GM21423 (cell line): ENCODE results near the gene ASXL2.
A peak's percentile ranks its signal among the peaks of the same experiment; 100 is the strongest.
"Not testable (repeated sequence)": the region's sequence is repeated elsewhere in the genome, so short reads cannot be mapped to it uniquely, and the experiment has no call there.

Experiments used
- ATAC-seq: cut with Tn5 transposase; IDR thresholded peaks from one replicate; pipeline ENCODE4 v1.9.1; 2021; ENCODE audit warnings: mild to moderate bottlenecking, moderate library complexity; ENCODE audit not compliant: unreplicated experiment

The ASXL2 gene

DNA sequence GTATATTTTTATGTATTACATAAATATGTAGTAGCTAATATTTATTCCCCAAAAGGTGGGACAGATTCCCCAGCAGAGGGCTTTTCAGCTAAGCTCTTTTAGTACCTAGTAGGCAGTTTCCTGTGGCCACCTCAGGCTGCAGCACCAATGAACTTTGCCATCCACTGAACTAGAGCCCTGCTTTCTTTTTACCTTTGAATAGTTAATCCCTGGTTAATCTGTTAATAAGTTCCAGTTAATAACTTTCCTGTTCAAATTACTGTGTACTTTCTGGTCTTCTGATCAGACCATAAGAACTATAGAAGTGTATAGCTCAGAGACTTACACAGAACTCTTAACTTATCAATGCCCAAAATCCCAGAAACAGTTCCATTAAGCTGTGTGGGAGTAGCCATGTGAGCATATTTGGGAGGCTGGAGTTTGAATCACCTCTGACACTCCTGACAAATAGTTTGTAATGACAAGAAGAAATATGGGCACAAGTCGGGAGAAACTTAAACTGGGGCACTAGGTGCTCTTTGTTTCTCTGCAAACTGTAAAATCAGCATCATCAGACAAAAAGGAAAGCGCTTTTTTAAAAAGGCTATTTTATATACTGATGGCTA, 40.0 kb downstream of the ASXL2 start:
- no peak for ATAC-seq

DNA sequence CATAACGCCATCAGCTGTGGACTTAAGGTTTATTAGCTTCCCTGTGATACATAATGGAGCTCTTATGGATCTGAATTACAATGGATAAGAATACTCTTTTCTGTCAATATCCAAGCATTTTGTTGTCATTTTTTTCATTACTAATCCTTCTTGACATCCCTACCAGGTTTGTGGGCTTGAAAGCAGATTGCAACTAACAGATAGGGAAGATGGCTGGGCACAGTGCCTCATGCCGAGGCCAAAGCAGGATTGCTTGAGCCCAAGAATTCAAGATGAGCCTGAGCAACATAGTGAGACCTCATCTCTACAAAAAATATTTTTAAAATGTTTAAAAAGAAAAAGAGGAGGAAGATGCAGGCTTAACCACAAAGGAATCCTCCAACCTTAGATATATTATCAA, 42.4 kb downstream of the ASXL2 start:
- ATAC-seq: no peak

DNA sequence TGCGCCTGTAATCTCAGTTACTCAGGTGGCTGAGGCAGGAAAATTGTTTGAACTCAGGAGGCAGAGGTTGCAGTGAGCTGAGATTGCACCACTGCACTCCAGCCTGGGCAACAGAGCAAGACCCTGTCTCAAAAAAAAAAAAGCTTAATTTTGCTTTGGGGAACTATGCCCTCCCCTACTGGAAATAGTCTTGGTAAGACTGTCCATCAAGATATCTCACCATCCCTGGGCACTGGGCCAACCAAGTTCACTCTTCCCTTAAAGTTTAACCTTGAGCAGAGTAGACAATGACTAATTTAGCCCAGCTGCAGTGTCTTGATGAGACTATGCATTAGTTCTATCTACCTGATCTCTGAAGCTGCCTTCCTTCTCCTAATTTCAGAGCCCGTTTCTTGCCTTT, 44.7 kb downstream of the ASXL2 start:
- ATAC-seq: no peak

DNA sequence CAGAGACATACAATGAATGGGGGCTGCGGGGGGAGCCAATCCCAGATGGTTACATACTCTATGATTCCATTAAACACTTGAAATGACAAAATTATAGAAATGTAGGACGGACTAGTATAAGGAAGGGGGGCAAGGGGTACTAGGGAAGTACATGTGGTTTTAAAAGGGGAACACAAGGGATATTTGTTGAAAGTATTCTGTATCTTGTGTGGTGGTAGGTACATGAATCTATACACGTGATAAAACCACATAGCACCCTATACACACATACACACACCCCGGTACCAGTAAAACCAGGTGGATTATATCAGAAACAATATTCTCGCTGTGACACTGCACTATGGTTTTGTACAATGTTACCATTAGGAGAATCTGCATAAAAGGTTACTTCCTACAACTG, 45.4 kb downstream of the ASXL2 start:
- ATAC-seq: no peak

DNA sequence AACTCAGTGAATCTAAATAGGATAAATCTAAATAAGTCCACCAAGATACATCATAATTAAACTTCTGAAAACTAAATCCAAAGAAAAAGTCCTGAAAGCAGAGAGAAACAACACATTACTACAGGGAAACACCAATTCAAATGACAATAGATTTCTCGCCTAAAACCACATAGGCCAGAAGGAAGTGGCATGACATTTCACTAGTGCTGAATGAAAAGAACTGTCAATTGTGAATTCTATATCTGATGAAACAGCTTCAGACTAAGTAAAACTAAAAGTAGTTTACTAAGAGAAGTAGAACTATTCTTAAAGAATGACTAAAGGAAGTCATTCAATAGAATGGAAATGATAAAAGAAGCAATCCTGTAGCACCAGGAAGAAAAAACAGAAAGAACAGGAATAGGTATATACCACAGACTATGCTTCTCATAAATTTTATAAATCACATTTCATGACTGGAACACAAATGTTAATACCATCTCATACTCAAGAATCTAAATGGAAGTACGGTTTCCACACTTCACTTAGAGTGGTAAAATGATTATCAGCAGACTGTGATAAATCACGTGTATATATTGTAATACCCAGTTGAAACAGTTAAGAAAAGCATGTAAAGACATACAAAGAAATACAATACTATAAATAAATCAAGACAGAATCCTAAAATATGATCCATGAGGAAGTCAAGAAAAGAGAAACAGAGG, 46.4 kb downstream of the ASXL2 start:
- ATAC-seq: no peak

DNA sequence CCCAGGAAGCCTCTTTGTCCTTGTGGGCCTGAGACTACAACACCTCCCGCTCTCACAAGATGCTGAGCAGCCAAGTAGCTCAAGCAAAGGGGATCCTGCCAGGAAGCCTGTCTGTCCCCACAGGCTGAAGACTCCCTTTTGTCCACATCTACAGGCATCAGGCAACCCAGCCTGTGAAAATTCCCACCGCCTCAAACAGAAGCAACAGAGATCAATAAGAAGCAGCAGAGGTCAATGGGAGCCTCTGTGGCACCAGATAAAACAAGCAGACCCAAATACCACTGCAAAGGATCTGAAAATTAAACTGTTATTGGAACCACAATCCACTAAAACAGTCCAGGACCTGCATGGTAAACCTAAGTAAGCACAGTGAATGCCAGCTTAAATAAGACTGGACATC, 48.5 kb downstream of the ASXL2 start:
- no peak for ATAC-seq

DNA sequence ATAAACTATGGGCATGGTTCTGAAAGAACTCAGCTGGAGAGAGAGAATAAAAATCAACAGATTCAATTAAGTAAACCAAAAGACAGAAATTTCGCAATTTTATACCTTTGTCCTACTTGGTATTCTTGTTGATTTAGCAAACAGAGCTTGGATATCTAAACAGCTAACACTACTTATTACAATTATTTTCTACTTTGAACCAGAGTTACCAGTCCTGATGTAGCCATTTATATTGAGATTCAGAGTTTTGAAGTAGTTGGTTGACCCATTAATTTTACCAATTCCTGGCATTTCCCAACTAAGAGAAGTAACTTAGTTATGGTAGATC, 48.9 kb downstream of the ASXL2 start:
- ATAC-seq: no peak

DNA sequence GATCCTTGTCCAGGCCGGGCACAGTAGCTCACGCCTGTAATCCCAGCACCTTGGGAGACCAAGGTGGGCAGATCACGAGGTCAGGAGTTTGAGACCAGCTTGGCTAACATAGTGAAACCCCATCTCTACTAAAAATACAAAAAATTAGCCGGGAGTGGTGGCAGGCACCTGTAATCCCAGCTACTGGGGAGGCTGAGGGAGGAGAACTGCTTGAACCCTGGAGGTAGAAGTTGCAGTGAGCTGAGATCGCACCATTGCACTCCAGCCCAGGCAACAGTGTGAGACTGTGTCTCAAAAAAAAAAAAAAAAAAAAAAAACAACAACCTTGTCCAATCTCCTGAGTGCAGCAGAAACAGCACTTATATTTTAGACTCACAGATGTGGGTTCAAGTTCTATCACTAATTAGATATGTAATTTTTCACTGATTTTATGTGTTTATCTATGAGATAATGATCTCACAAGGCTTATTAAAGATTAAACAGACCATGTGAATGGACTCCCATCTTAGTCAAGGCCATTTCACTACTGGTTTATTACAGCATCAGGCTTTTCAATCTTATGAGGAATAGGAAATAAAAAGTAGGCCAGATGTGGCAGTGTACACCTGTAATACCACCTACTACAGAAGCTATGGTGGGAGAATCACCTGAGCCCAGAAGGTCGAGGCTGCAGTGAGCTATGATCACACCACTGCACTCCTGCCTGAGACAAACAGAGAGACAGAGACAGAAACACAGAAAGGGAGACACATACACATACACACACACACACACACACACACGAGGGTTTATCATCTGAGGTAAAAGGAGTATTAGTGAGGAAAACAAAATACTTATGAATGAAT, 49.5 kb downstream of the ASXL2 start:
- not testable (repeated sequence) for ATAC-seq

DNA sequence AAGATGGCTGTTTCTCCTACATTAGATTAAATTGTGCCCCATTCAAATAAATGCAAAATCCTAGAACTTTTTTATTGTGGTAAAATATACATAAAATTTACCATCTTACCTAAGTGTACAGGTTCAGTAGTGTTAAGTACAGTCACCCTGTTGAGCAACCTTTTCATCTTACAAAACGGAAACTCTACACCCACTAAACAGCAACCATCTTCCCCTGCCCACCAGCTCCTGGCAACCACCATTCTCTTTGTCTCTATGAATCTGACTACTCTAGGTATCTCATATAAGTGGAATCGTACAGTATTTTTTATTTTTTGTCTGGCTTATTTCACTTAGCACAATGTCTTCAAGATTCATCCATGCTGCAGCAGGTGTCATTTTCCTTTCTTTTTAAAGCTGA, 53.0 kb downstream of the ASXL2 start:
- no peak for ATAC-seq

DNA sequence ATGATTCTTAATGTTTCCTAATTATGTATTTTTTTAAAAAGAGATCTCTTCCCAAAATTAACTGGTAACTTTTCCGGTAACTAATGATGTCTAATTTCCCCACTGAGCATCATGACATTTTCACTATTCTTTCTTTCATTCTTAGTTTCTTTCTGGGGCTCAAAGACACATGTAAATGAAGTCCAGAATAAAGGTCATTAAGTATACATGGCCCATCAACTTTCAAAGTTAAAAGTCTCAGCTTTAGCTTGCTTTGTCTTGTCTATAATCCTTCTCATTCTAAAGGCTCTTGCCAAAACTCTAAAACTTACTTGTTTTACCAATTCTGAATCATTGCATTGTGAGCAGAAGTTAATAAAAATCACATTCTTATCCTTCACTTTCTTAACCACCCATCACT, 53.6 kb downstream of the ASXL2 start:
- ATAC-seq: no peak

DNA sequence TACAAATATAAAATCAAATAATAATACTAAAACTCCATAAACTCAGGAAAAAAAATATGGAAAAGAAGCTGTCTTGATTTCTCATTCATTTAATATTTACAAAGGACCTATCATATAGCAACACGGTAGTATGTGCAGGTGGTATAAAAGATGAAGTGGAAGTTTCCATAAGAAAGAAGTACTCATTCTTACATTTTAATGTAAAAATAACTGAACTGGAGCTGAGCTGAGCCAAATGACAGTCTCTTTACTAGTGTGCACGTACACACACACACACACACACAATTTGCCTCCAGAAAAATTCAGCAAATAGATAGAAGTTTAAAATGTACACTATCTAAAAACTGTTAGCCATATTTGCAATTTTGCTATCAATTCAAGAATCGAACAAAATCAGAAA, 54.1 kb downstream of the ASXL2 start:
- ATAC-seq: no peak

DNA sequence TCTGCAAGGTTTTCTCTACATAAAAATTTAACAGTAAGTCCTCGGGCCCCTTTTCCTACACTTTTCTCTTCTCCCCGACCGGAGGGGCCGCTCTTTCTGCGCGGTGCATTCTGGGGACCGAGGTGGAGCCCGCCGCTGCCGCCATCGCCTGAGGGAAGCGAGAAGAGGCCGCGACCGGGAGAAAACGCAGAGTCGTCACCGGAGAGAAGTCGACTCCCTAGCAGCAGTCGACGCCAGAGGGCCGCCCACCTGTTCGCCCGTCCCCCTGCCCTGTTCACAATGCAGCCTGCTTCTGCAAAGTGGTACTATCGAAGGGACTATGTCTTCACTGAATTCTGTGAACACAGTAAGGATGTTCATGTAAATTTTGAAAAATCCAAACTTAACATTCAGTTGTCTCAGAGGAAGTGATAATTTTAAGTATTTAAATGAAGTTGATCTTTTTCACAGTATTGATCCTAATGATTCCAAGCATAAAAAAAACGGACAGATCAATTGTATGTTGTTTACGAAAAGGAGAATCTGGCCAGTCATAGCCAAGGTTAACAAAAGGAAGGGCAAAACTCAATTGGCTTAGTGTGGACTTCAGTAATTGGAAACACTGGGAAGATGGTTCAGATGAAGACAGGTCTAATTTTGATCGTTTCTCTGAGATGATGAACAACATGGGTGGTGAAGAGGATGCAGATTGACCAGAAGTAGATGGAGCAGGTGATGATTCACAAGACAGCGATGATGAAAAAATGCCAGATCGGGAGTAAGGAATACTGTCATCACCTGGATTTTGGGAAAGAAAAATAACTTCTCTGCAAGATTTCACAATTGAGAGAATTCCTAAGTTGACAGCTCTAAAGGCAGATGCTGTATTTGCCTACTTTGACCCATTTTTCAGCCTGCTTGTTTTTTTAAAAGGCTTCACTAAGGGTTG, 55.8 kb downstream of the ASXL2 start:
- ATAC-seq: no peak

DNA sequence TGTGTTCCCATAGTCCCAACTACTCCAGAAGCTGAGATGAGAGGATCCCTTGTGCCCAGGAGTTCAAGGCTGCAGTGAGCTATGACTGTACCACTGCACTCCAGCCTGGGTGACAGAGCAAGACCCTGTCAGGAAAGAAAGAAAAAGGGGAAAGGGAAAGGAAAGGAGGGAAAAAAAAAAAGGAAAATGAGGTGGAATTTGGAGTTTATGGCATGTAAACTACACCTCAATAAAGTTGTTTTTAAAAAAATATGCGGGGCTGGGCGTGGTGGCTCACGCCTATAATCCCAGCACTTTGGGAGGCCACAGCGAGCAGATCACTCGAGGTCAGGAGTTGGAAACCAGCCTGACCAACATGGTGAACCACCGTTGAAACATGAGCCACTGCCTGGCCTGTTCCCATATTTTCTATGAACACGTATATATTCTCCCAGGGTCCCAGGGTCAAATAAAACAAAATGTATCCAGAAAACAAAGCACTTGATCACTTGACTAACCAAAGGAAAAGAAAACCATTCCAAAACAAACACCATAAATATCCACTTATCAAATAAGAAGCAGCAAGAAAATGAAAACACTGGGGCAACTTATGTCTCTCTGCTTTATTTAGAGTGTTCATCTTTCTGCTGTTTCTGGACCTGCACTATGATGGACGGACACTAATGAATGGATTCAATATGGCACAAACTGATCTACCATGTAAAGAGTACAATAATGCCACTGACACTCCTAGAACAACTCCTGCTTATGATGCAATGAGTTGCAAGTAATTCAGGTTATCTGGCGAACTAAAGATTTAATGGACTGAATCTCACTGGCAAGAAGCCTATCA, 56.8 kb downstream of the ASXL2 start:
- ATAC-seq: no peak

DNA sequence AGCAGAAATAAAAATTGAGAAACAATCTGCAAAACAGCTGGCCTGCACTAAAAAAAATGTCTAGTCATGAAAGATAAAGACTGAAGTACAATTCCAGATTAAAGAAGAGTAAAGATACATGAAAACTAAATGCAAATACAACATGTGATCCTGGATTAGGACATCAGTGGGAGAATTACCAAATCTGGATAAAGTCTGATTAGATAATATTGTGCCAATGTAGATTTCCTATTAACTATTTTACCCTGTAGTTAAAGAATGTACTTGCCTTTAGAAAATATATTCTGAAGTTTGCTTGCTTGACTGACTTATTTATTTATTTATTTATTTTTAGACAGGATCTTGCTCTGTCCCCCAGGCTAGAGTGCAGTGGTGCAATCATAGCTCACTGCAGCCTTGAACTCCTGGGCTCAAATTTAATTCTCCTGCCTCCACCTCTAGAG, 58.7 kb downstream of the ASXL2 start:
- ATAC-seq: no peak

DNA sequence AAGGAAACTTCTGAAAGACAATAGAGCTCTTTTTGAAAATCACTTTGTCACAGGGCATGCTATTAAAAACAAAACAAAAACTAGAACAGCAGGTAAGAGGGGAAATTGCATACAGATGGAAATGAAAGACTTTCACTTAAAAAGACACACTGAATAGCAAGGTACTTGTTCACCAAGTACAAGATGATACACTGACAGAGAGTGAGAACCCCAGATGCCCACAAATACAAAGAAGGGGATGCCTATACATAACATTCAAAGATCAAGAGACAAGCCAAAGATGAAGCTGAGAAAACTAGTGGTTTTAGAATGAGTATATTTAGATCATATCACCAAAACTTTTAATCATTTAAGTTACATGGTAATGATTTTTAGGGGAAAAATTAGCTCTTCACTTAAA, 60.7 kb downstream of the ASXL2 start:
- ATAC-seq: peak; percentile 66

DNA sequence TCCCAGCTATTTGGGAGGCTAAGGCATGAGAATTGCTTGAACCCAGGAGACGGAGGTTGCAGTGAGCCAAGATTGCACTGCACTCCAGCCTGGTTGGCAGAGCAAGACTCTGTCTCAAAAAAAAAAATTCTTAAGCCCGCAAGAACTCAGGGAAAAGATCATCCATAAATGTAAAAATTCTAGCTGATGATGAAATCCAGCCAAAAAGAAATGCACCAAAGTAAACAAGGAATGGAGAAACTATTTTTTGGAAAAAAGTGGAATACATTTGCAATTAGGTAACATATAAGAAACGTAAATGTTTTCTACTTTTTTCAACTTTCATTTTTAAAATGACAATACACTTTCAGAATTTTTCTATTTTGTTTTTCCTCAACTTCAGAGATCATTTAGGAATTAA, 61.3 kb downstream of the ASXL2 start:
- ATAC-seq: no peak

DNA sequence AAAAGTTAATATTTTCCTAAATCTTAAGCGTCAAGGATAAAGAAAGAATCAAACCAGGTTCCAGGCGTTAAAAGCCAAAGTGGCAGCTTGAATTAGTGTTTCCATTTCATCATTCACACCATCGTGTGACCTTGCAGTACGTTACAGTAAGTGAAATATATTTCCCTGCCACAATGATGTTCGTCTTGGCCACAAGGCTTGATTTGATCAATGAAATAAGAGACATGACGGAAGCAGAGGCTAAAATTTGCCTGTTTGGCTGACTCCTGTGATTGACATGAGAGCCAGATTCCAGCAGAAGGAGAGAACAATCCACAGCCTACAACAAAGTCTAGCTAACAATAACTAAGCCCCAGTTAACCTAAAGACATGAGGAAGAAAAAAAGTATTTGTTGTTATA, 62.0 kb downstream of the ASXL2 start:
- ATAC-seq: no peak

DNA sequence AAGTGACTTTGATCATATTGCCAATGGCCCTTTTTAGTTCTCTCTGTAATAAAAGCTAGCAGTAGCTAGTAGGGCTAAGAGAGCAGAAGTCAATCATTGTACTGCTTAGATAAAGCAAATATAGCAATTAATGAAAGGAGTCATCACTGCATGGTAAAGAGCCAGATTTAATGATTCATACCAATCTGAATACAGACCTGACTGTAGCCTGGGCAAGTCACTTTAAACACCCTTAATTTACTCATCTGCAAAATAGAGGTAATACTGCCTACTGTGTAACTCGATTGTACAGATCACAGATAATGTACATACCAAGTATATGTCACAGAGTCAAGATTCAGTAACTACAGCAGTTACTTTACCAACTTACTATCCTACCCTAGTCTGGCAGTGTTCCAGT, 63.6 kb downstream of the ASXL2 start:
- ATAC-seq: no peak

DNA sequence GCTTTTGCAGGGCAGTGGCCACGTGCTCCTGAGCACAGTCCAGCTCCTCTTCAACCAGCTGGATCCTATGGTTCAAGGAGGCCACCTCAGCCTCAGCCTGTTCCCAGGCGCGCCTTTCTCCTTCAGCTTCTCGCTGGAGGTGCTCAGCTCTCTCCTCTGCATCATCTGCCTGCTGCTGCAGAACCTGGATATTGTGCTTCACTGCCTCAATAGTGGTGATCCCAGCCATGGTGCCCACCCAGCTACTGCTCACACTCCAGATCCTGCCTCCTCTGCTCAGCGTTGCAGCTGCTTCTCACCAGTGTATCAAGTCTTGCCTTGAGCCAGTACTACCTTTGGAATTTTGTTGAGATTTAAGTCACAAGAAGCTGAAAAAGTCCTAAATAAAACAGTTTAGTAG, 67.9 kb downstream of the ASXL2 start:
- ATAC-seq: no peak

DNA sequence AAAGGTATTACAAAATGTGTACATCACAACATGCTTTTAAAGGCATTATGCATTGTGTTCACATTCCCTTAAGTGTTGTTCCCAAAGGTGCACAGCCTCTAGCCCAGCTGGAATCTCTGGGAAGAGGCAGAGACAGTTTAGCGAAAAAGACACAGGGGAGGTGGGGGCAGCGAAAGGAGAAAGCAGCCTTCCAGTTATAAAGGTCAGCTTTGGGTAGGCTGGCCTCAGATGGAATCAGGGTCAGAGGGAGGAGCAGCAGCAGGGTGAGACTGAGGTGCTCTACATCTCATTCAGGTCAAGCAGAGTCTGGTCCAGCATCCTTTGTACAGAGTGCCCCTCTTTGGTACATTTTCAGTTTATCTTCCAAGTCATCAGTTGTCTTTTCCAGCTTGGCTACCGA, 68.6 kb downstream of the ASXL2 start:
- no peak for ATAC-seq
